Measurements from ENCODE around the gene TSSK2. TPM values are rescaled to one million over a fixed set of nuclear protein-coding genes. Genes with fewer than 3 reads are reported as not detected.
A peak's percentile ranks its signal among the peaks of the same experiment; 100 is the strongest.

Gene TSSK2
- total and polyA plus RNA-seq, 2 donors from 2014 or later, result not detected

- H3K4me1 ChIP-seq (ENCODE audit: control insufficient read depth in 2 of 3, insufficient read depth in 2 of 3, low read depth in 1 of 3, low read length in 3 of 3), result no peaks in the 10 kb centered on the region
- no peak for TF ChIP-seq CTCF (IDR thresholded peaks at IDR 0.05; ENCODE audit: borderline replicate concordance, extremely low read depth, insufficient read depth)
- intact Hi-C loops (cut with DNase I), result no loop called here
- H3K9ac ChIP-seq (ENCODE audit: low read length in 3 of 3), result no peak overlapping the region
- no peak overlapping the region for H3K27ac ChIP-seq (ENCODE audit: low read depth in 2 of 2, low read length in 2 of 2)
- DNase-seq (peak in 1 of 5 donors; percentile 52), FAIRE-seq (no peak)
- H3K4me3 ChIP-seq (ENCODE audit: low read length in 3 of 3), result no peak overlapping the region
- H3K9me3 ChIP-seq (ENCODE audit: control insufficient read depth in 2 of 3, insufficient read depth in 1 of 3, low read length in 3 of 3), result no peaks in the 10 kb centered on the region
- peaks cover 2 to 40% (median 21%) of the 10 kb centered on the region in 3 donors for H3K36me3 ChIP-seq (ENCODE audit: control insufficient read depth in 2 of 3, insufficient read depth in 3 of 3, low read length in 3 of 3)
- H3K27me3 ChIP-seq (ENCODE audit: control insufficient read depth, insufficient read depth, low read length), result no peaks in the 10 kb centered on the region
These were observed 3.2 kb downstream of the TSSK2 start for GRCh38 chr22:19134176-19134831.

GRCh38 chr22:19134874-19135273, 3.8 kb downstream of the TSSK2 start:
- DNase-seq (no peak), FAIRE-seq (no peak)
- Histone ChIP-seq H3K27ac (ENCODE audit: low read depth in 2 of 2, low read length in 2 of 2) (no peak overlapping the region), H3K9ac (ENCODE audit: low read length in 3 of 3) (no peak overlapping the region), H3K36me3 (ENCODE audit: control insufficient read depth in 2 of 3, insufficient read depth in 3 of 3, low read length in 3 of 3) (peaks cover 3 to 46% (median 26%) of the 10 kb centered on the region in 3 donors), H3K4me3 (ENCODE audit: low read length in 3 of 3) (no peak overlapping the region), H3K9me3 (ENCODE audit: control insufficient read depth in 2 of 3, insufficient read depth in 1 of 3, low read length in 3 of 3) (no peaks in the 10 kb centered on the region), H3K4me1 (ENCODE audit: control insufficient read depth in 2 of 3, insufficient read depth in 2 of 3, low read depth in 1 of 3, low read length in 3 of 3) (no peaks in the 10 kb centered on the region), H3K27me3 (ENCODE audit: control insufficient read depth, insufficient read depth, low read length) (no peaks in the 10 kb centered on the region)
- intact Hi-C loops (cut with DNase I), result no loop called here
- no peak for TF ChIP-seq CTCF (IDR thresholded peaks at IDR 0.05; ENCODE audit: borderline replicate concordance, extremely low read depth, insufficient read depth)

- DNase-seq (no peak), FAIRE-seq (no peak)
- Histone ChIP-seq H3K27ac (ENCODE audit: low read depth in 2 of 2, low read length in 2 of 2) (no peak overlapping the region), H3K36me3 (ENCODE audit: control insufficient read depth in 2 of 3, insufficient read depth in 3 of 3, low read length in 3 of 3) (peaks cover 7 to 63% (median 37%) of the 10 kb centered on the region in 3 donors), H3K4me1 (ENCODE audit: control insufficient read depth in 2 of 3, insufficient read depth in 2 of 3, low read depth in 1 of 3, low read length in 3 of 3) (no peaks in the 10 kb centered on the region), H3K9me3 (ENCODE audit: control insufficient read depth in 2 of 3, insufficient read depth in 1 of 3, low read length in 3 of 3) (no peaks in the 10 kb centered on the region), H3K9ac (ENCODE audit: low read length in 3 of 3) (no peak overlapping the region), H3K27me3 (ENCODE audit: control insufficient read depth, insufficient read depth, low read length) (no peaks in the 10 kb centered on the region), H3K4me3 (ENCODE audit: low read length in 3 of 3) (no peak overlapping the region)
- no peak for TF ChIP-seq CTCF (IDR thresholded peaks at IDR 0.05; ENCODE audit: borderline replicate concordance, extremely low read depth, insufficient read depth)
- intact Hi-C loops (cut with DNase I), result no loop called here
These were observed 5.8 kb downstream of the TSSK2 start for GRCh38 chr22:19136915-19137314.

All from kidney (tissue), 14 donors.